Neural crest cell (in vitro differentiated cells): ENCODE data around the gene PIK3R5. TPM values are rescaled to one million over a fixed set of nuclear protein-coding genes. Genes with fewer than 3 reads are reported as not detected.

Source experiments
- DNase-seq: peaks from one replicate; pipeline ENCODE4 v3.0.0; 2021; ENCODE audit warnings: low read depth, mixed read lengths, low spot score
- H3K27ac Mint-ChIP-seq: one replicate; pipeline ENCODE4 v1.8.0; 2021; ENCODE audit warnings: mild to moderate bottlenecking, mixed read lengths; ENCODE audit not compliant: unreplicated experiment
- H3K27me3 Mint-ChIP-seq: 2 replicates; pipeline ENCODE4 v1.8.0; 2021; ENCODE audit warnings: low read depth, mild to moderate bottlenecking, mixed read lengths
- H3K36me3 Mint-ChIP-seq: 2 replicates; pipeline ENCODE4 v1.8.0; 2021; ENCODE audit warnings: low read depth, mild to moderate bottlenecking, mixed read lengths
- H3K4me1 Mint-ChIP-seq: 2 replicates; pipeline ENCODE4 v1.8.0; 2021; ENCODE audit warnings: mixed read lengths
- H3K4me3 Mint-ChIP-seq: one replicate; pipeline ENCODE4 v1.8.0; 2021; ENCODE audit warnings: mild to moderate bottlenecking, mixed read lengths
- H3K9me3 Mint-ChIP-seq: 2 replicates; pipeline ENCODE4 v1.8.0; 2021; ENCODE audit warnings: mixed read lengths
- CTCF ChIP-seq: fragments of 200-600 bp; sonication (generic); conservative IDR thresholded peaks from 2 replicates; pipeline ENCODE4 v1.5.0; 2021; ENCODE audit warnings: antibody characterized with exemption, mild to moderate bottlenecking
- total RNA-seq: library from RNA; stranded (reverse); gene quantifications from 2 replicates; pipeline ENCODE4 v1.2.1, GENCODE V29; 2021

PIK3R5 gene
- total RNA-seq, 1 donor from 2014 or later, result 1.4 TPM

- peaks cover 9% of the 10 kb centered on the region for H3K4me1 Mint-ChIP-seq
- H3K9me3 Mint-ChIP-seq, result no peaks in the 10 kb centered on the region
- no peaks in the 10 kb centered on the region for H3K36me3 Mint-ChIP-seq
- no peaks in the 10 kb centered on the region for H3K27me3 Mint-ChIP-seq
- H3K4me3 Mint-ChIP-seq, result no peak overlapping the region
- no peak for TF ChIP-seq CTCF
- no peak overlapping the region for H3K27ac Mint-ChIP-seq
- no peak for DNase-seq
Observed at GRCh38 chr17:8890671-8891070, 74.8 kb downstream of the PIK3R5 start.

DNA sequence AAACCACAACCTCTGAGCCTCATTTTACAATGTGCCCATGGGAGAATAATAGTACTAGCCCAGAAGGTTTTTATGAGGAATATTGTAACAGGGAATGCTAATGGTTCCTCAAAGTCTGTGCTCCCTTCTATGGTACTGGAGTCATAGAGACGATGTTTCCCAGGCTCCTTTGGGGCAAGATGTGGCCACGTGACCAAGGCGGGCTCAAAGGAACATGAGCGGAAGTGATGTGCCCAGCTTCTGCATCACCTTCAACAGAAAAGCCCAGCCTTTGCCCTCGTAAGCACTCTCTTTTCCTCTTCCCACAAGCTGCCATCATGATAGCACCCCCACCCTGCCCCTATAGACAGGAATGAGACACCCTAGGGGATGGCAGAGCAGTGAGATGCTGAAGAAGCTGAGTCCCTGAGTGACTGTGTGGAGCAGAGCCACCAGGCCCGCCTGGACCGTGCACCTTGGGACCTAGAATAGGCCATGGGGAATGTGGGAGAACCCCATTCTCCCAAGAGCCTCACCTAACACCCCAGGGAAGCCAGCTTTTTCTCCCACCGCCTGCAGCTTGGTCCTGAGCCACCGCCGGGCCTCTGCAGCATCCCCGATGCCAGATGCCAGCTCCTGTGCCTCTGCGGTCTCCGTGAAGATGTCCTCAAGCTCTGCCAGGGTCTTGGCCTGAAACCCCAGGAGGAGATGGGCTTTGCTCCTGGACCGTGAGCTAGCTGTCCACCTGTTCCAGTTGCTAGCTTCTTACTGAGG is 75.9 kb downstream of the PIK3R5 start:
- H3K4me3 Mint-ChIP-seq, result no peak overlapping the region
- no peaks in the 10 kb centered on the region for H3K36me3 Mint-ChIP-seq
- peaks cover 4% of the 10 kb centered on the region for H3K4me1 Mint-ChIP-seq
- TF ChIP-seq CTCF, result no peak
- no peaks in the 10 kb centered on the region for H3K9me3 Mint-ChIP-seq
- no peaks in the 10 kb centered on the region for H3K27me3 Mint-ChIP-seq
- H3K27ac Mint-ChIP-seq, result peak overlapping the region; percentile 75
- DNase-seq, result no peak

- H3K27me3 Mint-ChIP-seq, result no peaks in the 10 kb centered on the region
- H3K4me3 Mint-ChIP-seq, result no peak overlapping the region
- H3K4me1 Mint-ChIP-seq, result peaks cover 4% of the 10 kb centered on the region
- H3K9me3 Mint-ChIP-seq, result no peaks in the 10 kb centered on the region
- no peak overlapping the region for H3K27ac Mint-ChIP-seq
- no peak for TF ChIP-seq CTCF
- no peaks in the 10 kb centered on the region for H3K36me3 Mint-ChIP-seq
- DNase-seq, result no peak
Observed at GRCh38 chr17:8888704-8889302, 76.7 kb downstream of the PIK3R5 start.

- H3K4me3 Mint-ChIP-seq, result no peak overlapping the region
- no peaks in the 10 kb centered on the region for H3K27me3 Mint-ChIP-seq
- H3K4me1 Mint-ChIP-seq, result peaks cover 4% of the 10 kb centered on the region
- peak; percentile 40 for TF ChIP-seq CTCF
- H3K27ac Mint-ChIP-seq, result no peak overlapping the region
- DNase-seq, result peak; percentile 71
- H3K36me3 Mint-ChIP-seq, result no peaks in the 10 kb centered on the region
- H3K9me3 Mint-ChIP-seq, result no peaks in the 10 kb centered on the region
Observed at GRCh38 chr17:8887834-8888703, 77.4 kb downstream of the PIK3R5 start.

DNA sequence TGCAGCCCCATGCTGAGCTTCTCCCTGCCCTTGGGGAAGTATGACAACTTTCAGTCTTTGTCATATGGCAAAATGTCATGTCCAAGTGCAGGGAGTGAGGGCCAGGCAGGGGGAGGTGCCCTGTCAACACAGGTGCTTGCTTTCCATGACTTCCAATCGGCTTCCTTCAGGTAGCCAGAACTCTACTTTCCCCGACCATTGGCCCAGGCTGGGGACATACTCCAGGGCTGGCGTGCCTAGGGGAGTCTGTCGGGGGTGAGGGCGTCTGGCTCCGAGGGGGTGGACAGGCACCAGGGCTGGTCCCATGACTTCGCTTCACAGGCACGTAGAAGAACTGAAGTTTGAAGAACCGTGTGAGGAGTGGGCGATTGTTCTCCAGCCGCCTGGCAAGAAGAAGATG is 78.2 kb downstream of the PIK3R5 start:
- H3K27ac Mint-ChIP-seq, result no peak overlapping the region
- H3K27me3 Mint-ChIP-seq, result no peaks in the 10 kb centered on the region
- no peaks in the 10 kb centered on the region for H3K9me3 Mint-ChIP-seq
- no peak for DNase-seq
- no peak overlapping the region for H3K4me3 Mint-ChIP-seq
- no peaks in the 10 kb centered on the region for H3K36me3 Mint-ChIP-seq
- TF ChIP-seq CTCF, result no peak
- H3K4me1 Mint-ChIP-seq, result peaks cover 4% of the 10 kb centered on the region
